SK-N-SH treated with all-trans-retinoic acid at 6 μM for 48 hours (cell line): ENCODE results near the gene GABRR3.

Experiments used
- ATAC-seq: fragments of 200-7000 bp; cut with Tn5 transposase; 3 replicates; pipeline ENCODE4 v1.9.1; 2020; ENCODE audit warnings: mild to moderate bottlenecking, moderate library complexity
- ARNTL ChIP-seq: fragments of 450-650 bp; formaldehyde crosslinking; IDR thresholded peaks from 2 replicates; pipeline ENCODE4 v1.5.0; 2020; ENCODE audit warnings: low read depth, mild to moderate bottlenecking, moderate library complexity, borderline replicate concordance
- BACH2 ChIP-seq: fragments of 250-450 bp; sonication (Bioruptor Pico); IDR thresholded peaks from 2 replicates; pipeline ENCODE4 v1.9.0; 2021; ENCODE audit warnings: mild to moderate bottlenecking, borderline replicate concordance
- ESRRG ChIP-seq: fragments of 250-450 bp; sonication (Bioruptor Pico); IDR thresholded peaks from 2 replicates; pipeline ENCODE4 v1.6.1; 2021; ENCODE audit warnings: mild to moderate bottlenecking
- GLIS3 ChIP-seq: fragments of 250-450 bp; sonication (Bioruptor Pico); IDR thresholded peaks from 2 replicates; pipeline ENCODE4 v1.5.0; 2020; ENCODE audit warnings: mild to moderate bottlenecking, moderate library complexity
- ISL1 ChIP-seq: fragments of 250-450 bp; sonication (Bioruptor Pico); IDR thresholded peaks from 2 replicates; pipeline ENCODE4 v2.1.2; 2022; ENCODE audit warnings: mild to moderate bottlenecking, moderate library complexity
- OSR1 ChIP-seq: fragments of 250-450 bp; sonication (Bioruptor Pico); IDR thresholded peaks from 2 replicates; pipeline ENCODE4 v1.8.0; 2022; ENCODE audit warnings: moderate library complexity, mild to moderate bottlenecking, inconsistent platforms
- PPARA ChIP-seq: fragments of 250-450 bp; sonication (Bioruptor Pico); IDR thresholded peaks from 2 replicates; pipeline ENCODE4 v1.5.0; 2020; ENCODE audit warnings: mild to moderate bottlenecking, borderline replicate concordance
- RARB ChIP-seq: fragments of 250-450 bp; sonication (Bioruptor Pico); IDR thresholded peaks from 2 replicates; pipeline ENCODE4 v1.8.0; 2021; ENCODE audit warnings: mild to moderate bottlenecking, moderate library complexity
- SNAI2 ChIP-seq: fragments of 250-450 bp; sonication (Bioruptor Pico); IDR thresholded peaks from 2 replicates; pipeline ENCODE4 v1.5.0; 2020; ENCODE audit warnings: mild to moderate bottlenecking, moderate library complexity
- TCF4 ChIP-seq: fragments of 250-450 bp; sonication (Bioruptor Pico); IDR thresholded peaks from 2 replicates; pipeline ENCODE4 v1.8.0; 2021; ENCODE audit warnings: mild to moderate bottlenecking, moderate library complexity, borderline replicate concordance
- TOX ChIP-seq: fragments of 250-450 bp; sonication (Bioruptor Pico); IDR thresholded peaks from 2 replicates; pipeline ENCODE4 v1.8.0; 2021; ENCODE audit warnings: mild to moderate bottlenecking, moderate library complexity, borderline replicate concordance
- TSHZ2 ChIP-seq: fragments of 250-450 bp; sonication (Bioruptor Pico); IDR thresholded peaks from 2 replicates; pipeline ENCODE4 v1.5.0; 2020; ENCODE audit warnings: mild to moderate bottlenecking, moderate library complexity
- ZC3H10 ChIP-seq: fragments of 250-450 bp; sonication (Bioruptor Pico); IDR thresholded peaks from 2 replicates; pipeline ENCODE4 v1.5.1; 2021; ENCODE audit warnings: mild to moderate bottlenecking, moderate library complexity
- ZFP3 ChIP-seq: fragments of 250-450 bp; sonication (Bioruptor Pico); IDR thresholded peaks from 2 replicates; pipeline ENCODE4 v1.5.0; 2020; ENCODE audit warnings: mild to moderate bottlenecking, moderate library complexity
- ZNF565 ChIP-seq: fragments of 450-650 bp; formaldehyde crosslinking; conservative IDR thresholded peaks from 2 replicates; pipeline ENCODE4 v1.5.0; 2020; ENCODE audit warnings: low read depth, mild to moderate bottlenecking, moderate library complexity
- ZNF70 ChIP-seq: fragments of 450-650 bp; formaldehyde crosslinking; IDR thresholded peaks from 2 replicates; pipeline ENCODE4 v1.5.0; 2020; ENCODE audit warnings: mild to moderate bottlenecking, moderate library complexity
- ZNF8 ChIP-seq: fragments of 450-650 bp; formaldehyde crosslinking; IDR thresholded peaks from 2 replicates; pipeline ENCODE4 v1.5.0; 2020; ENCODE audit warnings: mild to moderate bottlenecking, moderate library complexity
- TF ChIP-seq, protein P1 (sequence below): fragments of 250-450 bp; sonication (Bioruptor Pico); IDR thresholded peaks from 2 replicates; pipeline ENCODE4 v1.5.1; 2021; ENCODE audit warnings: mild to moderate bottlenecking, moderate library complexity
- TF ChIP-seq, protein P2 (sequence below): fragments of 250-450 bp; sonication (Bioruptor Pico); IDR thresholded peaks from 2 replicates; pipeline ENCODE4 v1.5.1; 2020; ENCODE audit warnings: low read depth, mild to moderate bottlenecking, moderate library complexity
- TF ChIP-seq, protein P3 (sequence below): fragments of 250-450 bp; sonication (Bioruptor Pico); IDR thresholded peaks from 2 replicates; pipeline ENCODE4 v1.8.0; 2020; ENCODE audit warnings: mild to moderate bottlenecking, moderate library complexity, borderline replicate concordance
- TF ChIP-seq, protein P4 (sequence below): fragments of 250-450 bp; sonication (Bioruptor Pico); IDR thresholded peaks from 2 replicates; pipeline ENCODE4 v1.8.0; 2021; ENCODE audit warnings: low read depth, mild to moderate bottlenecking, moderate library complexity, borderline replicate concordance

Gene GABRR3

DNA sequence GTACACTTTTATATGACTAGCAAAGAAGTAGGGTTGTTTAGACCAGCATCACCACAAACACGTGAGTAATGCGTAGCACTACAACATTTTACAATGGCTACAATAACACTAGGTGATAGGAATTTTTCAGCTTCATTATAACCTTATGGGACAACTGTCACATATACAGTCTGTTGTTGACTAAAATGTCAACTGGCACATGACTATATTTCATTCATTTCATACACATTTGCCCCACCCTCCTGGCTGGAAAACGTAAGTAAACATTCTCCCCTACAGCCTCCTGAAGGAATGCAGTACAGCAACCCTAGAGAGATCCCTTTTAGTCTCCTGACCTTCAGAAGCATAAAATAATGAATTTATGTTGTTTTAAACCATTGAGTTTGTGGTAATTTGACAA, 79.1 kb downstream of the GABRR3 start:
- TF ChIP-seq, protein P1, sequence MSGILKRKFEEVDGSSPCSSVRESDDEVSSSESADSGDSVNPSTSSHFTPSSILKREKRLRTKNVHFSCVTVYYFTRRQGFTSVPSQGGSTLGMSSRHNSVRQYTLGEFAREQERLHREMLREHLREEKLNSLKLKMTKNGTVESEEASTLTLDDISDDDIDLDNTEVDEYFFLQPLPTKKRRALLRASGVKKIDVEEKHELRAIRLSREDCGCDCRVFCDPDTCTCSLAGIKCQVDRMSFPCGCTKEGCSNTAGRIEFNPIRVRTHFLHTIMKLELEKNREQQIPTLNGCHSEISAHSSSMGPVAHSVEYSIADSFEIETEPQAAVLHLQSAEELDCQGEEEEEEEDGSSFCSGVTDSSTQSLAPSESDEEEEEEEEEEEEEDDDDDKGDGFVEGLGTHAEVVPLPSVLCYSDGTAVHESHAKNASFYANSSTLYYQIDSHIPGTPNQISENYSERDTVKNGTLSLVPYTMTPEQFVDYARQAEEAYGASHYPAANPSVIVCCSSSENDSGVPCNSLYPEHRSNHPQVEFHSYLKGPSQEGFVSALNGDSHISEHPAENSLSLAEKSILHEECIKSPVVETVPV (CRISPR knock-in tag), result no peak
- TF ChIP-seq ZNF8 (CRISPR knock-in tag) (no peak), OSR1 (CRISPR knock-in tag) (no peak), PPARA (no peak), GLIS3 (CRISPR knock-in tag) (no peak), ZC3H10 (no peak), TSHZ2 (CRISPR knock-in tag) (no peak), SNAI2 (CRISPR knock-in tag) (no peak)
- TF ChIP-seq, protein P2, sequence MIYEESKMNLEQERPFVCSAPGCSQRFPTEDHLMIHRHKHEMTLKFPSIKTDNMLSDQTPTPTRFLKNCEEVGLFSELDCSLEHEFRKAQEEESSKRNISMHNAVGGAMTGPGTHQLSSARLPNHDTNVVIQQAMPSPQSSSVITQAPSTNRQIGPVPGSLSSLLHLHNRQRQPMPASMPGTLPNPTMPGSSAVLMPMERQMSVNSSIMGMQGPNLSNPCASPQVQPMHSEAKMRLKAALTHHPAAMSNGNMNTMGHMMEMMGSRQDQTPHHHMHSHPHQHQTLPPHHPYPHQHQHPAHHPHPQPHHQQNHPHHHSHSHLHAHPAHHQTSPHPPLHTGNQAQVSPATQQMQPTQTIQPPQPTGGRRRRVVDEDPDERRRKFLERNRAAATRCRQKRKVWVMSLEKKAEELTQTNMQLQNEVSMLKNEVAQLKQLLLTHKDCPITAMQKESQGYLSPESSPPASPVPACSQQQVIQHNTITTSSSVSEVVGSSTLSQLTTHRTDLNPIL (CRISPR knock-in tag), result no peak
- TF ChIP-seq, protein P3, sequence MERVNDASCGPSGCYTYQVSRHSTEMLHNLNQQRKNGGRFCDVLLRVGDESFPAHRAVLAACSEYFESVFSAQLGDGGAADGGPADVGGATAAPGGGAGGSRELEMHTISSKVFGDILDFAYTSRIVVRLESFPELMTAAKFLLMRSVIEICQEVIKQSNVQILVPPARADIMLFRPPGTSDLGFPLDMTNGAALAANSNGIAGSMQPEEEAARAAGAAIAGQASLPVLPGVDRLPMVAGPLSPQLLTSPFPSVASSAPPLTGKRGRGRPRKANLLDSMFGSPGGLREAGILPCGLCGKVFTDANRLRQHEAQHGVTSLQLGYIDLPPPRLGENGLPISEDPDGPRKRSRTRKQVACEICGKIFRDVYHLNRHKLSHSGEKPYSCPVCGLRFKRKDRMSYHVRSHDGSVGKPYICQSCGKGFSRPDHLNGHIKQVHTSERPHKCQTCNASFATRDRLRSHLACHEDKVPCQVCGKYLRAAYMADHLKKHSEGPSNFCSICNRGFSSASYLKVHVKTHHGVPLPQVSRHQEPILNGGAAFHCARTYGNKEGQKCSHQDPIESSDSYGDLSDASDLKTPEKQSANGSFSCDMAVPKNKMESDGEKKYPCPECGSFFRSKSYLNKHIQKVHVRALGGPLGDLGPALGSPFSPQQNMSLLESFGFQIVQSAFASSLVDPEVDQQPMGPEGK (CRISPR knock-in tag), result no peak
- TF ChIP-seq, all 23 proteins: peak for 0
- ATAC-seq, result no peak

- TF ChIP-seq ZNF565 (CRISPR knock-in tag) (no peak), ISL1 (no peak), TOX (CRISPR knock-in tag) (no peak), TSHZ2 (CRISPR knock-in tag) (no peak), PPARA (no peak), TCF4 (CRISPR knock-in tag) (no peak)
- ATAC-seq, result no peak
These were observed 80.8 kb downstream of the GABRR3 start for GRCh38 chr3:97954228-97954827.

DNA sequence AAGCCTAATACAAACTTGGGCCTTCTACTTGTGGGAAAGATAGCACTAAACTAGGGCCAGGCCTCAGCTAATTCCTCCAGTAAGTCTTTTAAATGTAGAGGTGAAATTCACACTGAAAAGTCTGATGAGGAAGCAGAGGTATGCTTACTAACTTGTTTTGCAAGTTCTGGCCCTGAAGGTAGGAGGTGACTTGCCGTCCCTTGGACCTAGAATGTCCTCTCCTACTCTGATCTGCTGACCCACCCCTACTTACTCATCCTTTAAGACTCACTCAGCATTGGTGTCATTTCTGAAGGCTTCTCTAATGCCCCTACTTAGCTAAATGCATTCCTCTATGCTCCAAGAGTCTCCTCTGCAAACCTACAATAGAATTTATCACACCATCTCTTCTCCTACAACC, 82.2 kb downstream of the GABRR3 start:
- ATAC-seq, result no peak
- no peak for TF ChIP-seq ESRRG (CRISPR knock-in tag)
- TF ChIP-seq TCF4 (CRISPR knock-in tag), result no peak
- no peak for TF ChIP-seq BACH2 (CRISPR knock-in tag)
- TF ChIP-seq ZNF8 (CRISPR knock-in tag), result no peak
- no peak for TF ChIP-seq RARB
- TF ChIP-seq ZFP3 (CRISPR knock-in tag), result no peak
- TF ChIP-seq ZNF565 (CRISPR knock-in tag), result no peak

GRCh38 chr3:97952280-97952679, 82.8 kb downstream of the GABRR3 start:
- TF ChIP-seq ARNTL (CRISPR knock-in tag) (no peak), ZNF70 (CRISPR knock-in tag) (no peak), ZFP3 (CRISPR knock-in tag) (no peak), ZC3H10 (no peak), PPARA (no peak), ESRRG (CRISPR knock-in tag) (no peak), ZNF565 (CRISPR knock-in tag) (no peak), TCF4 (CRISPR knock-in tag) (no peak), GLIS3 (CRISPR knock-in tag) (no peak), TOX (CRISPR knock-in tag) (no peak)
- TF ChIP-seq, protein P3 (CRISPR knock-in tag), result no peak
- TF ChIP-seq, protein P4, sequence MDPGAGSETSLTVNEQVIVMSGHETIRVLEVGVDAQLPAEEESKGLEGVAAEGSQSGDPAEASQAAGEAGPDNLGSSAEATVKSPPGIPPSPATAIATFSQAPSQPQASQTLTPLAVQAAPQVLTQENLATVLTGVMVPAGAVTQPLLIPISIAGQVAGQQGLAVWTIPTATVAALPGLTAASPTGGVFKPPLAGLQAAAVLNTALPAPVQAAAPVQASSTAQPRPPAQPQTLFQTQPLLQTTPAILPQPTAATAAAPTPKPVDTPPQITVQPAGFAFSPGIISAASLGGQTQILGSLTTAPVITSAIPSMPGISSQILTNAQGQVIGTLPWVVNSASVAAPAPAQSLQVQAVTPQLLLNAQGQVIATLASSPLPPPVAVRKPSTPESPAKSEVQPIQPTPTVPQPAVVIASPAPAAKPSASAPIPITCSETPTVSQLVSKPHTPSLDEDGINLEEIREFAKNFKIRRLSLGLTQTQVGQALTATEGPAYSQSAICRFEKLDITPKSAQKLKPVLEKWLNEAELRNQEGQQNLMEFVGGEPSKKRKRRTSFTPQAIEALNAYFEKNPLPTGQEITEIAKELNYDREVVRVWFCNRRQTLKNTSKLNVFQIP, result no peak
- ATAC-seq, result no peak
